Measurements from ENCODE around the gene WNT9A.

GRCh38 chr1:227923353-227924167 is 24.2 kb downstream of the WNT9A start:
- TF ChIP-seq TAF1 (IDR thresholded peaks at IDR 0.05; ENCODE audit: borderline replicate concordance, insufficient read depth, low read length) (no peak), POLR2AphosphoS5 (IDR thresholded peaks at IDR 0.05; ENCODE audit: low read depth, low read length) (no peak), REST (IDR thresholded peaks at IDR 0.05; ENCODE audit: insufficient read depth in 1 of 2, low read depth in 2 of 2, low read length in 2 of 2) (no peak)

All from PFSK-1 (cell line).